ENCODE data around the gene CEP170B. TPM values are rescaled to one million over a fixed set of nuclear protein-coding genes. Genes with fewer than 3 reads are reported as not detected.
"Not testable (repeated sequence)": the region's sequence is repeated elsewhere in the genome, so short reads cannot be mapped to it uniquely, and the experiment has no call there.

CEP170B gene
- total RNA-seq, 1 donor from 2014 or later: 55.4 TPM

DNA sequence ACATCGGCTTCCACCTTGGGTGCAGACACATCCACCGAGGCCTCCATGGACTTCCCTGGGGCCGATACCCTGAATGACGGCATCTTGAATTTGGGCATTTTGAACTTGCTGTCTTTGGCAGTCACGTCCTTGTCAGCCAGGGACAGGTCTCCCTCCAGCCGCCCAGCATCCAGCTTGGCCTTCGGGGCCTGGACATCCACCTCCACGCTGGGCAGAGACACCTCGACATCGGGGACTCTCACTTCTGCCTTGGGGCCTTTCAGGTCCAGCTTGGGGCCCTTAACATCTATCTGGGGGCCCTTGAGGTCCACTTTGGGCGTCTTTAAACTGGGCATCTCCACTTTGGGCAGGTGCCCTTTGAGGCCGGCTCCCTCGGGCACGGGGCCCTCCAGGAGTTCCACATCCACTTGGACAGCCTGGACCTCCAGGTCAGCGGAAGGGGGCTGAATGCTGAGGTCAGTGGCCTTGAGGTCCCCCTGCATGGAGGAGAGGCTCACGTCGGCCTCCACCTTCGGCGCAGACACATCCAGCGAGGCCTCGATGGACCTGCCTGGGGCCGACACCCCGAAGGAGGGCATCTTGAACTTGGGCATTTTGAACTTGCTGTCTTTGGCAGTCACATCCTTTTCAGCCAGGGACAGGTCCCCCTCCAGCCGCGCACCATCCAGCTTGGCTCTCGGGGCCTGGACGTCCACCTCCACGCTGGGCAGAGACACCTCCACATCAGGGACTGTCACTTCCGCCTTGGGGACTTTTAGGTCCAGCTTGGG is 79.6 kb downstream of the CEP170B start:
- not testable (repeated sequence) for H3K4me1 ChIP-seq (ENCODE audit: insufficient read depth, low read length); H3K4me3 ChIP-seq (ENCODE audit: insufficient read depth, low read depth, low read length); H2AFZ ChIP-seq (ENCODE audit: low read depth, low read length); H3K4me3 Mint-ChIP-seq (ENCODE audit: unreplicated experiment); H3K9me3 Mint-ChIP-seq (ENCODE audit: unreplicated experiment); H3K27ac ChIP-seq (ENCODE audit: low read depth, low read length); FAIRE-seq; H3K4me2 ChIP-seq (ENCODE audit: low read length); H3K27me3 ChIP-seq (ENCODE audit: insufficient read depth, low read length); H3K9me3 ChIP-seq (ENCODE audit: insufficient read depth, low read depth, low read length); H3K4me1 Mint-ChIP-seq (ENCODE audit: low read depth, unreplicated experiment); H4K20me1 ChIP-seq (ENCODE audit: insufficient read depth, low read length); H3K36me3 ChIP-seq (ENCODE audit: insufficient read depth, low read length); DNase-seq (ENCODE audit: low read depth); H3K9ac ChIP-seq (ENCODE audit: low read length); H3K79me2 ChIP-seq (ENCODE audit: insufficient read depth, low read length); H3K27ac Mint-ChIP-seq (ENCODE audit: unreplicated experiment)
- Mint-ChIP-seq H3K36me3 (ENCODE audit: low read depth, unreplicated experiment) (peaks cover 22% of the 10 kb centered on the region), H3K27me3 (ENCODE audit: low read depth, unreplicated experiment) (peaks cover 15% of the 10 kb centered on the region)

DNA sequence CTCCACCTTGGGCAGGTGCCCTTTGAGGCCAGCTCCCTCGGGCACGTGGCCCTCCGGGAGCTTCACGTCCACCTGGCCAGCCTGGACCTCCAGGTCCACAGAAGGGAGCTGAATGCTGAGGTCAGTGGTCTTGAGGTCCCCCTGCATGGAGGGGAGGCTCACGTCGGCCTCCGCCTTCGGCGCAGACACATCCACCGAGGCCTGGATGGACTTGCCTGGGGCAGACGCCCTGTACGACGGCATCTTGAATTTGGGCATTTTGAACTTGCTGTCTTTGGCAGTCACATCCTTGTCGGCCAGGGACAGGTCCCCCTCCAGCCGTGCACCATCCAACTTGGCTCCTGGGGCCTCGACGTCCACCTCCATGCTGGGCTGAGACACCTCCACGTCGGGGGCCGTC is 80.2 kb downstream of the CEP170B start:
- not testable (repeated sequence) for H2AFZ ChIP-seq (ENCODE audit: low read depth, low read length); H3K9me3 ChIP-seq (ENCODE audit: insufficient read depth, low read depth, low read length); DNase-seq (ENCODE audit: low read depth); H3K27ac Mint-ChIP-seq (ENCODE audit: unreplicated experiment); H3K4me3 ChIP-seq (ENCODE audit: insufficient read depth, low read depth, low read length); H3K27ac ChIP-seq (ENCODE audit: low read depth, low read length); H3K4me3 Mint-ChIP-seq (ENCODE audit: unreplicated experiment); H3K4me1 Mint-ChIP-seq (ENCODE audit: low read depth, unreplicated experiment); H4K20me1 ChIP-seq (ENCODE audit: insufficient read depth, low read length); H3K27me3 Mint-ChIP-seq (ENCODE audit: low read depth, unreplicated experiment); H3K4me1 ChIP-seq (ENCODE audit: insufficient read depth, low read length); H3K9me3 Mint-ChIP-seq (ENCODE audit: unreplicated experiment); H3K4me2 ChIP-seq (ENCODE audit: low read length); H3K79me2 ChIP-seq (ENCODE audit: insufficient read depth, low read length); H3K36me3 ChIP-seq (ENCODE audit: insufficient read depth, low read length); FAIRE-seq; H3K9ac ChIP-seq (ENCODE audit: low read length); H3K27me3 ChIP-seq (ENCODE audit: insufficient read depth, low read length)
- H3K36me3 Mint-ChIP-seq (ENCODE audit: low read depth, unreplicated experiment): peaks cover 17% of the 10 kb centered on the region

Other genes starting within 250 kb of the CEP170B start
- gene INF2, start 175.7 kb upstream of the CEP170B start, total RNA-seq: 111 and 126 TPM in 2 replicates
- gene ADSS1, start 141.0 kb upstream of the CEP170B start, total RNA-seq: 4.4 and 5.8 TPM in 2 replicates
- 46.4 and 51.0 TPM in 2 replicates for gene SIVA1, start 112.1 kb upstream of the CEP170B start, total RNA-seq
- 148 and 155 TPM in 2 replicates for gene AKT1, start 69.5 kb upstream of the CEP170B start, total RNA-seq
- gene ZBTB42, start 64.2 kb upstream of the CEP170B start, total RNA-seq: 6.6 and 6.9 TPM in 2 replicates
- 0.14 and 0.60 TPM in 2 replicates for gene PLD4, start 59.6 kb downstream of the CEP170B start, total RNA-seq
- 34.3 and 44.7 TPM in 2 replicates for gene AHNAK2, start 113.1 kb downstream of the CEP170B start, total RNA-seq
- 6.3 and 7.2 TPM in 2 replicates for gene CLBA1, start 120.5 kb downstream of the CEP170B start, total RNA-seq
- gene CDCA4, start 155.8 kb downstream of the CEP170B start, total RNA-seq: 8.7 and 11.3 TPM in 2 replicates
- 1.7 and 2.2 TPM in 2 replicates for gene GPR132, start 200.2 kb downstream of the CEP170B start, total RNA-seq

Data from astrocyte (in vitro differentiated cells and primary cell).